Epithelial cell of prostate (primary cell): ENCODE results near the gene DBR1.
A peak's percentile ranks its signal among the peaks of the same experiment; 100 is the strongest.
"Not testable (repeated sequence)": the region's sequence is repeated elsewhere in the genome, so short reads cannot be mapped to it uniquely, and the experiment has no call there.

ENCODE experiments used
- DNase-seq: peaks from one replicate; pipeline ENCODE4 v3.0.0-alpha.2; 2011; ENCODE audit warnings: low read depth, low spot score
- H3K27ac ChIP-seq: fragments of 450-650 bp; 2 replicates; pipeline ENCODE4 v1.5.1; 2017; ENCODE audit warnings: mild to moderate bottlenecking

The DBR1 gene

GRCh38 chr3:138187296-138188012 is 12.7 kb upstream of the DBR1 start, which contains the start of gene ARMC8:
Gene ARMC8 (plus strand): TSS chr3:138187301. CDS start chr3:138187555, 254 bp downstream.
- H3K27ac ChIP-seq = peak within 1 kb of the TSS; percentile 82
- no peak for DNase-seq

- no peak for DNase-seq
- H3K27ac ChIP-seq = peak overlapping the region; percentile 82
These were observed 12.1 kb upstream of the DBR1 start for GRCh38 chr3:138186803-138187295.

- DNase-seq = no peak
- H3K27ac ChIP-seq = peak overlapping the region; percentile 82
These were observed 11.5 kb upstream of the DBR1 start for GRCh38 chr3:138186221-138186620.

GRCh38 chr3:138184994-138185393 is 10.3 kb upstream of the DBR1 start:
- H3K27ac ChIP-seq = no peak overlapping the region
- no peak for DNase-seq

- H3K27ac ChIP-seq = no peak overlapping the region
- DNase-seq = no peak
These were observed 5.8 kb upstream of the DBR1 start for GRCh38 chr3:138180375-138181029.

GRCh38 chr3:138173769-138174420 is 826 bp downstream of the DBR1 start:
- no peak for DNase-seq

GRCh38 chr3:138172625-138173024 is 2.1 kb downstream of the DBR1 start:
- H3K27ac ChIP-seq = no peak overlapping the region
- DNase-seq = no peak

More at GRCh38 chr3:138173769-138174420, 826 bp downstream of the DBR1 start:
- peak overlapping the region; percentile 68 for H3K27ac ChIP-seq

DNA sequence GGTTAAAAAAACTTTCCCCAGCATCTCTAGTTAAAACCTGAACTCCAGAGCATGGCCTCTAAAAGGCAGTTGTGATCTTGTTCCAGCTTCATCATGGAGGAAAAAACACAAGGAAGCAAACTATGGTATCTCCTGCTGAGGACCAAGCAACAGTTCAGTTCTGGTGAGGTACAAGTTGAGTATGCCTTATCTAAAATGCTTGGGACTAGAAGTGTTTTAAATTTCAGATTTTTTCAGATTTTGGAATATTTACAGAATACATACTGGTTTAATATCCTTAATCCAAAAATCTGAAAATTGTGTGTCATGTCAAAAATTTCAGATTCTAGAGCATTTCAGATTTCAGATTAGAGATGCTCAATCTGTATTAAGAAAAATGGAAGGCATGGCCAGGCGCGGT is 9.7 kb downstream of the DBR1 start:
- no peak overlapping the region for H3K27ac ChIP-seq
- no peak for DNase-seq

GRCh38 chr3:138157743-138158142 is 17.0 kb downstream of the DBR1 start:
- no peak for DNase-seq

GRCh38 chr3:138154534-138154933 is 20.2 kb downstream of the DBR1 start:
- H3K27ac ChIP-seq = no peak overlapping the region
- no peak for DNase-seq

More at GRCh38 chr3:138157743-138158142, 17.0 kb downstream of the DBR1 start:
- no peak overlapping the region for H3K27ac ChIP-seq

- H3K27ac ChIP-seq = no peak overlapping the region
- DNase-seq = no peak
These were observed 26.2 kb downstream of the DBR1 start for GRCh38 chr3:138148503-138148902.

DNA sequence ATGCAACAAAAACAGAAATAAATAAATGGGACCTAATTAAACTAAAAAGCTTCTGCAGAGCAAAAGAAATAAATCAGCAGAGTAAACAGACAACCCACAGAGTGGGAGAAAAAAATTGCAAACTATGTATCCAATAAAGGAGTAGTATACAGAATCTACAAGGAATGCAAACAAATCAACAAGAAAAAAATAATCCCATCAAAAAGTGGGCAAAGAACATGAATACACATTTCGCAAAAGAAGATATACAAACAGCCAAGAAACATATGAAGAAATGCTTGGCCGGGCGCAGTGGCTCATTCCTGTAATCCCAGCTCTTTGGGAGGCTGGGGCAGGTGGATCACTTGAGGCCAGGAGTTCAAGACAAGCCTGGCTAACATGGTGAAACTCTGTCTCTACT is 32.5 kb downstream of the DBR1 start:
- H3K27ac ChIP-seq, DNase-seq: not testable (repeated sequence)

DNA sequence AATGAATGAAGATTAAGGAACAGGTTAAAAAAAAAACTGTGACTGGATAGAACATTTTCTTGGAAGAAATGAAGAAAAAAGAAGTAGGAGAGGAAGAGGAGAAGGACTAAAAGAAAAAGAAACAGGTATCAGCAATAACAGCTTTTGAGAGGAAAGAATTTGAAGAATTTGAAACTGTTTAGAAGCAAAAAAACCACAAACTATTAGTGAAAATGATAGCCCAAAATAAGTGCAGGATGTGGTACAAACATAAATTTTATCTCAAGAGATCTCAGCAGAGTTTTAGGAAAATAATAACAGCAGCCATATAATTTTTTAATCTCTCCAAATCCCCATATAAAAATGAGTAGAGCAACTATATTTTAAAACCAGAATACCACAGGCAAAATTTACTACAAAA is 33.8 kb downstream of the DBR1 start:
- H3K27ac ChIP-seq = no peak overlapping the region

DNA sequence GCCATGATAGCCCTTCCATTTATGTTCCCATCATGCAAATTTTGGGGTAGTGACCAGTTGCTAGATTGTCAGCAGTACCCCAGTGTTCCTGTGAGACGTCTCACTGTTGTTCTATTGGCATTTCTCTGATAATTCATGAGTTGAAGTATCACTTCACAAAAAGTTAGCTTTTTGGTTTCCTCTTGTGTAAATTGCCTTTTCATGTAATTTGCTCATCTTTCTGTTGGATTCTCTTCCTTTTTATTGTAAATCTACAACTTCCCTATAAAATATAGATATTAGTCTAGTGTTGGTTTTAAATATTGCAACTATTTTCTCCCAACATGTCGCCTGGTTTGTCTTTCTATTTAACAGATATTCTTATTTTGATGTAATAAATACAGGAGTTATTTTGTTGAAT is 35.0 kb downstream of the DBR1 start:
- no peak for DNase-seq
- H3K27ac ChIP-seq = no peak overlapping the region

More for the DNA sequence above, 33.8 kb downstream of the DBR1 start:
- no peak for DNase-seq

DNA sequence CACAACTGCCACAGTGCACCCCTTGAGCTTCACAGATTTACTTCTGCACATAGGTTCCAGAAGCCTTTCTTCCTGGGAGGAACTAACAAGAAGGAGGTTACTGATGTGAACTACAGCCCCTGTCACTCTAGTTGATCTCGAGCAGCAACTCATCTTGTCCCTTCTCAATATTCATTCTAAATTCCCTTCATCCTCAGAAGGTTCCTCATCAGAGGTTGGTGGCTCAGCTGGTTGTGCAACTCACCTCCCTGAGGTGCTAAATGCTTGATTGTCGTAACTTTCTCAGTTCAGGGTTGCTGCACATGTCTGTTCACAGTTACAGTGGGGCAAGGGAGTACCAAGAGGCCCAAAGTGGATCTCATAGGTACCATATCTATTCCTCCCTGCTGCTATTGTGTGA is 36.9 kb downstream of the DBR1 start:
- no peak for DNase-seq
- no peak overlapping the region for H3K27ac ChIP-seq

DNA sequence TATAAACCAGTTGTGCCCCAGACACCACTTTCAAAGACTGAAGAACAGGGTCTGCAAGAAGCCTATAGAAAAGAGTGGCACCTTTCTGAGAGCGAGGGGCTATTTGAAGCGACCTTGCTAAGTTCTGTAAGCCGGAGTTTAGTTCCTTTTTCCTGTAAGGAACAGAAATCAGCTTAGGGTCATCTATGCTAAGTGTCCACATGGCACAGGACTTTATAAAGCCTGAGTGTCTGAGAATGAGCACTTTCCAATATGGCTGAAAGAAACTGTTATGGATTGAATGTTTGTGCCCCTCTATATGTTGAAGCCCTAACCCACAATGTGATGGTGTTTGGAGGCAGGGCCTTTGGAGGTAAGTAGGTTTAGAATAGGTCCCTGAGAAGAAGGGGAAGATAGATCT is 38.5 kb downstream of the DBR1 start:
- H3K27ac ChIP-seq = no peak overlapping the region
- DNase-seq = no peak

- DNase-seq = no peak
- H3K27ac ChIP-seq = no peak overlapping the region
These were observed 38.9 kb downstream of the DBR1 start for GRCh38 chr3:138135833-138136194.

GRCh38 chr3:138135146-138135832 is 39.4 kb downstream of the DBR1 start:
- no peak overlapping the region for H3K27ac ChIP-seq
- DNase-seq = no peak

DNA sequence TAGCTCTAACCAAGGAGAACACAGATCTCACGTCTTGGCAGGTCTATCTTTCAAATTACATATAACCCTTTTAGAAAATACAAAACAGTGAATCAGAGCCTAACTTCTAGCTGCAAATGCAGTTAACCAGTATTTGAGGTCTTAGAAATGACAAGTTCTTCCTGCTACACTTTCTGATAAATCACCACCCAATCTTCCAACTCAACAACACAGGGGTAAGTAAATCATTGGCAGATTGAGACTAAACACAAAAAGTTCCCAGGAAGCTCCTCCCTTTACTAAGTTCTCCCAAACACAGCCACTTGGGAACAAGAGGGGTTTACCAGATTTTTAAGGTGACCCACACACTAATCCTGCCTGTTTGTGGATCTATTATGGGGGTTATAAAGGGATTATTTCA is 42.5 kb downstream of the DBR1 start, which contains the start of gene A4GNT:
Gene A4GNT, minus strand, starts transcription at position 152 of the 400 bp plus-strand sequence. CDS start 1,134 bp downstream, outside the sequence.
- no peak within 1 kb of the TSS for H3K27ac ChIP-seq
- DNase-seq = no peak

DNA sequence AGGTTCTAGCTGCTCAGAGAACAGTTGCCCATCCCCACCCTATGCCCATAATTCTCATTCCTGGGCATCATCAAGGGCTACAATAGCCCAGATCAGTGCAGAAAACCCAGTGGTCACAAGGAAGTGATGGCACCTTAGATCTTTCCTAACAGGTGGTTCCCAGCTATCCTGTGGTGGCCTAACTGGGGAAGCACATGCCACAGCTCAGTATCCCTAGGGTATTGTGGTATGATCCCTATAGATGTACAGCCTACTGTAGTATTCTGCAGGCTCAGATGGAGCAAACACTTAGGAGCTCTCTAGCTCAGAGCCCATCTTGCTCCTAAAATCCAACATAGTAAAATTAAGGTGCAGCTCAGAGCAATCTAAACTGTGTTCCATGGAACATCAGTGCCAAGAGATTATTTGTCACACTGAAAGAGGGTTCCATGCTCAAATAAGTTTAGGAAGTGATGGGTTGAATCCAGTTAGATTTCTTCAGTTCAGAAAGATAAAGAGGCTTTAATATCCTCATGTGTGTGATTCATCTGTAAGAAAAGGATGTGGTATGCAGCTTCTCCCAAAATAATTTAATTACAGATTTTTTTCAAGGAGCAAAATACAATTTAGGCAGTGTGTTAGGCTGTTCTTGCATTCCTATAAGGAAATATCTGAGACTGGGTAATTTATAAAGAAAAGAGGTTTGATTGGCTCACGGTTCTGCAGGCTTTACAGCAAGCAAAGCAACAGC is 46.9 kb downstream of the DBR1 start:
- DNase-seq = no peak
- H3K27ac ChIP-seq = no peak overlapping the region
